H1 (cell line): ENCODE data around the gene PHRF1. TPM values are rescaled to one million over a fixed set of nuclear protein-coding genes. Genes with fewer than 3 reads are reported as not detected.

Experiments
- polyA plus RNA-seq, 7 experiments: library from polyadenylated mRNA; depleted of rRNA in 3 of 7; stranded (reverse) in 5 of 7; unstranded in 2 of 7; fragments of >200 nt in 5 of 7; fragments of 200-250 nt in 2 of 7; gene quantifications; 1 replicate in 5 of 7; 2 replicates in 1 of 7; 4 replicates in 1 of 7; pipeline versions ENCODE4 v1.2.1 to v1.2.3, GENCODE V29; 2011 to 2013; ENCODE audit warnings: missing spikeins in 2 of 7, mixed read lengths in 2 of 7
- total RNA-seq: library from RNA; stranded (reverse); fragmentation: NEBNext Ultra II Directional; extraction: Animal tissue kit (Norgen Biotek cat#: 25700); gene quantifications from 2 replicates; pipeline ENCODE4 v1.2.1, GENCODE V29; 2021
- TF ChIP-seq, protein P1 (sequence below): fragments of 300-600 bp; sonication (generic); IDR thresholded peaks from 2 replicates; pipeline ENCODE4 v1.7.1; 2012; ENCODE audit warnings: low read length, moderate library complexity, mild to moderate bottlenecking, inconsistent platforms; ENCODE audit not compliant: insufficient replicate concordance

Gene PHRF1
- total and polyA plus RNA-seq, 2 of the 8 experiments (the other 6 are each of a cell fraction or from before 2014, with no cell fraction given) = 13.4 to 37.3 TPM

DNA sequence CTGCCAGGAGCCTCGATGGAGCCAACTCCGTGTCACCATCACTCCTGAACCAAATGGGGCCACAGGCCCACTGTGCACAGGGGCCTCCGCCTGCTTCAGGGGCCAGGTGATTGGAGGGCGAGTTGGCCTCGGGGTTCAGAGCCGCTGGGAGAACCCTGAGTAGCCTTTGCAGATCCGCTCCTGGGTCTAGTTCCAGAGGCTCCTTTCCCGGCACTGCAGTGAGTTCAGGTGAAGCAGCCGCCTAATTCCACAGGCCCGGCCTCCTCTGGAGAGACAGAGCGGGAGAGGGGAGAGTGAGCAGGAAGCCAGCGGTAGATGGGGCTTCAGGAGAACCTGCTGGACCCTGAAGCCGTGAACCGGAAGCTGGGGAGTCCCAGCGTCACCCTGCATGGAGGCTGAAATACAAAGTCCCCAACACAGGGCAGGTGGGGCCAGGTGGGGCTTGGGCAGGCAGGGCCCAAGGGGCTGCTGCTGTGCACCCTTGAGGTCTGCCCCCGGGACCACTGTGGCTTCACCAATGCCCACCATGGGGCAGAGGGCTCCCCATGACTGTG, 83.3 kb downstream of the PHRF1 start (continued):
- TF ChIP-seq, protein P1, sequence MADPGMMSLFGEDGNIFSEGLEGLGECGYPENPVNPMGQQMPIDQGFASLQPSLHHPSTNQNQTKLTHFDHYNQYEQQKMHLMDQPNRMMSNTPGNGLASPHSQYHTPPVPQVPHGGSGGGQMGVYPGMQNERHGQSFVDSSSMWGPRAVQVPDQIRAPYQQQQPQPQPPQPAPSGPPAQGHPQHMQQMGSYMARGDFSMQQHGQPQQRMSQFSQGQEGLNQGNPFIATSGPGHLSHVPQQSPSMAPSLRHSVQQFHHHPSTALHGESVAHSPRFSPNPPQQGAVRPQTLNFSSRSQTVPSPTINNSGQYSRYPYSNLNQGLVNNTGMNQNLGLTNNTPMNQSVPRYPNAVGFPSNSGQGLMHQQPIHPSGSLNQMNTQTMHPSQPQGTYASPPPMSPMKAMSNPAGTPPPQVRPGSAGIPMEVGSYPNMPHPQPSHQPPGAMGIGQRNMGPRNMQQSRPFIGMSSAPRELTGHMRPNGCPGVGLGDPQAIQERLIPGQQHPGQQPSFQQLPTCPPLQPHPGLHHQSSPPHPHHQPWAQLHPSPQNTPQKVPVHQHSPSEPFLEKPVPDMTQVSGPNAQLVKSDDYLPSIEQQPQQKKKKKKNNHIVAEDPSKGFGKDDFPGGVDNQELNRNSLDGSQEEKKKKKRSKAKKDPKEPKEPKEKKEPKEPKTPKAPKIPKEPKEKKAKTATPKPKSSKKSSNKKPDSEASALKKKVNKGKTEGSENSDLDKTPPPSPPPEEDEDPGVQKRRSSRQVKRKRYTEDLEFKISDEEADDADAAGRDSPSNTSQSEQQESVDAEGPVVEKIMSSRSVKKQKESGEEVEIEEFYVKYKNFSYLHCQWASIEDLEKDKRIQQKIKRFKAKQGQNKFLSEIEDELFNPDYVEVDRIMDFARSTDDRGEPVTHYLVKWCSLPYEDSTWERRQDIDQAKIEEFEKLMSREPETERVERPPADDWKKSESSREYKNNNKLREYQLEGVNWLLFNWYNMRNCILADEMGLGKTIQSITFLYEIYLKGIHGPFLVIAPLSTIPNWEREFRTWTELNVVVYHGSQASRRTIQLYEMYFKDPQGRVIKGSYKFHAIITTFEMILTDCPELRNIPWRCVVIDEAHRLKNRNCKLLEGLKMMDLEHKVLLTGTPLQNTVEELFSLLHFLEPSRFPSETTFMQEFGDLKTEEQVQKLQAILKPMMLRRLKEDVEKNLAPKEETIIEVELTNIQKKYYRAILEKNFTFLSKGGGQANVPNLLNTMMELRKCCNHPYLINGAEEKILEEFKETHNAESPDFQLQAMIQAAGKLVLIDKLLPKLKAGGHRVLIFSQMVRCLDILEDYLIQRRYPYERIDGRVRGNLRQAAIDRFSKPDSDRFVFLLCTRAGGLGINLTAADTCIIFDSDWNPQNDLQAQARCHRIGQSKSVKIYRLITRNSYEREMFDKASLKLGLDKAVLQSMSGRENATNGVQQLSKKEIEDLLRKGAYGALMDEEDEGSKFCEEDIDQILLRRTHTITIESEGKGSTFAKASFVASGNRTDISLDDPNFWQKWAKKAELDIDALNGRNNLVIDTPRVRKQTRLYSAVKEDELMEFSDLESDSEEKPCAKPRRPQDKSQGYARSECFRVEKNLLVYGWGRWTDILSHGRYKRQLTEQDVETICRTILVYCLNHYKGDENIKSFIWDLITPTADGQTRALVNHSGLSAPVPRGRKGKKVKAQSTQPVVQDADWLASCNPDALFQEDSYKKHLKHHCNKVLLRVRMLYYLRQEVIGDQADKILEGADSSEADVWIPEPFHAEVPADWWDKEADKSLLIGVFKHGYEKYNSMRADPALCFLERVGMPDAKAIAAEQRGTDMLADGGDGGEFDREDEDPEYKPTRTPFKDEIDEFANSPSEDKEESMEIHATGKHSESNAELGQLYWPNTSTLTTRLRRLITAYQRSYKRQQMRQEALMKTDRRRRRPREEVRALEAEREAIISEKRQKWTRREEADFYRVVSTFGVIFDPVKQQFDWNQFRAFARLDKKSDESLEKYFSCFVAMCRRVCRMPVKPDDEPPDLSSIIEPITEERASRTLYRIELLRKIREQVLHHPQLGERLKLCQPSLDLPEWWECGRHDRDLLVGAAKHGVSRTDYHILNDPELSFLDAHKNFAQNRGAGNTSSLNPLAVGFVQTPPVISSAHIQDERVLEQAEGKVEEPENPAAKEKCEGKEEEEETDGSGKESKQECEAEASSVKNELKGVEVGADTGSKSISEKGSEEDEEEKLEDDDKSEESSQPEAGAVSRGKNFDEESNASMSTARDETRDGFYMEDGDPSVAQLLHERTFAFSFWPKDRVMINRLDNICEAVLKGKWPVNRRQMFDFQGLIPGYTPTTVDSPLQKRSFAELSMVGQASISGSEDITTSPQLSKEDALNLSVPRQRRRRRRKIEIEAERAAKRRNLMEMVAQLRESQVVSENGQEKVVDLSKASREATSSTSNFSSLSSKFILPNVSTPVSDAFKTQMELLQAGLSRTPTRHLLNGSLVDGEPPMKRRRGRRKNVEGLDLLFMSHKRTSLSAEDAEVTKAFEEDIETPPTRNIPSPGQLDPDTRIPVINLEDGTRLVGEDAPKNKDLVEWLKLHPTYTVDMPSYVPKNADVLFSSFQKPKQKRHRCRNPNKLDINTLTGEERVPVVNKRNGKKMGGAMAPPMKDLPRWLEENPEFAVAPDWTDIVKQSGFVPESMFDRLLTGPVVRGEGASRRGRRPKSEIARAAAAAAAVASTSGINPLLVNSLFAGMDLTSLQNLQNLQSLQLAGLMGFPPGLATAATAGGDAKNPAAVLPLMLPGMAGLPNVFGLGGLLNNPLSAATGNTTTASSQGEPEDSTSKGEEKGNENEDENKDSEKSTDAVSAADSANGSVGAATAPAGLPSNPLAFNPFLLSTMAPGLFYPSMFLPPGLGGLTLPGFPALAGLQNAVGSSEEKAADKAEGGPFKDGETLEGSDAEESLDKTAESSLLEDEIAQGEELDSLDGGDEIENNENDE = no peak
- TF ChIP-seq, all 59 proteins: peak for 0
